SK-N-MC (cell line): Measurements from ENCODE around the gene SEMG1.

Source experiments
- EZH2 ChIP-seq: fragments of 200-600 bp; sonication (generic); IDR thresholded peaks from one replicate; pipeline ENCODE4 v1.6.1; 2017; ENCODE audit warnings: antibody characterized with exemption
- POLR2AphosphoS5 ChIP-seq: IDR thresholded peaks from 2 replicates; pipeline ENCODE4 v1.6.1; 2012; ENCODE audit warnings: mild to moderate bottlenecking, low read depth, low read length, borderline replicate concordance

- TF ChIP-seq POLR2AphosphoS5 (no peak), EZH2 (no peak)
Measured at GRCh38 chr20:45248609-45249008, 41.8 kb downstream of the SEMG1 start.
